DND-41 (cell line): Measurements from ENCODE around the gene TNKS2.

Source experiments
- ATAC-seq: fragments of 200-7000 bp; cut with Tn5 transposase; 3 replicates; pipeline ENCODE4 v1.9.1; 2021; ENCODE audit warnings: low read depth; ENCODE audit not compliant: insufficient read depth
- DNase-seq: peaks from one replicate; pipeline ENCODE4 v3.0.0-alpha.2; 2020
- H2AFZ ChIP-seq: 2 replicates; pipeline ENCODE4 v1.6.0; 2012; ENCODE audit warnings: low read depth, low read length
- H3K27ac ChIP-seq: 2 replicates; pipeline ENCODE4 v1.5.1; 2012; ENCODE audit warnings: low read length, inconsistent platforms
- H3K27me3 ChIP-seq: fragments of 200-600 bp; sonication (generic); 2 replicates; pipeline ENCODE4 v1.6.0; 2012; ENCODE audit warnings: low read length, mild to moderate bottlenecking, inconsistent platforms; ENCODE audit not compliant: insufficient read depth, poor library complexity
- H3K36me3 ChIP-seq: 2 replicates; pipeline ENCODE4 v1.5.1; 2012; ENCODE audit warnings: low read length, inconsistent platforms; ENCODE audit not compliant: insufficient read depth
- H3K4me1 ChIP-seq: 2 replicates; pipeline ENCODE4 v1.5.1; 2012; ENCODE audit warnings: mild to moderate bottlenecking, low read length; ENCODE audit not compliant: insufficient read depth
- H3K4me2 ChIP-seq: 2 replicates; pipeline ENCODE4 v1.6.0; 2012; ENCODE audit warnings: mild to moderate bottlenecking, moderate library complexity, low read length, inconsistent platforms; ENCODE audit not compliant: insufficient read depth
- H3K4me3 ChIP-seq, 2 experiments: fragments of 200-600 bp in 1 of 2; shearing (Covaris generic) in 1 of 2; 2 replicates each; pipeline ENCODE4 v1.5.1; 2012 to 2016; ENCODE audit warnings: inconsistent platforms in 2 of 2, low read length in 2 of 2, mild to moderate bottlenecking in 2 of 2, low read depth in 1 of 2, moderate library complexity in 1 of 2
- H3K79me2 ChIP-seq: 2 replicates; pipeline ENCODE4 v1.6.0; 2012; ENCODE audit warnings: low read length, inconsistent platforms; ENCODE audit not compliant: insufficient read depth
- H3K9ac ChIP-seq: 2 replicates; pipeline ENCODE4 v1.6.0; 2012; ENCODE audit warnings: low read depth, mild to moderate bottlenecking, inconsistent platforms, low read length, moderate library complexity
- H3K9me3 ChIP-seq: 2 replicates; pipeline ENCODE4 v1.5.1; 2012; ENCODE audit warnings: low read length, moderate library complexity, mild to moderate bottlenecking, inconsistent platforms; ENCODE audit not compliant: insufficient read depth, severe bottlenecking
- H4K20me1 ChIP-seq: 2 replicates; pipeline ENCODE4 v1.6.0; 2012; ENCODE audit warnings: low read length; ENCODE audit not compliant: insufficient read depth
- EZH2 ChIP-seq: IDR thresholded peaks from 3 replicates; pipeline ENCODE4 v1.6.1; 2012; ENCODE audit warnings: borderline replicate concordance, low read depth, mild to moderate bottlenecking, moderate library complexity, low read length, inconsistent platforms; ENCODE audit not compliant: severe bottlenecking
- TF ChIP-seq, protein P1 (sequence below): IDR thresholded peaks from 2 replicates; pipeline ENCODE4 v1.5.1; 2012; ENCODE audit warnings: borderline replicate concordance, low read length, moderate library complexity, mild to moderate bottlenecking; ENCODE audit not compliant: poor library complexity, severe bottlenecking; ENCODE audit errors: extremely low read depth

Gene TNKS2

DNA sequence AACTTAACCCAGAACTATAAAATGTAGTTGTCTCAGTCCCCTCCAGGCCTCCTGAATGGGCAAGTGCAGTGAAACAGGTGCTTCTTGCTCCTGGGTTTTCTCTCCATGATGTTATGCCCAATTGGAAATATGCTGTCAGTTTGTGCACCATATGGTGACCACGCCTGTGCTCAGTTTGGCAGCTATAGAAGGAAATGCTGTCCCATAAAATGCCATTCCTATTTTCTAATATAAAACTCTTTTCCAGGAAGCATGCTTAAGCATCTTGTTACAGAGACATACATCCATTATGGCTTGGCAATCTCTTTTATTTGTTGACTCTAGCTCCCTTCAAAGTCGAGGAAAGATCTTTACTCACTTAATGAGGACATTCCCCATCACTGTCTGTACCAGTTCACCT is 65.9 kb downstream of the TNKS2 start:
- DNase-seq: no peak
- H4K20me1 ChIP-seq: no peaks in the 10 kb centered on the region
- H3K79me2 ChIP-seq: no peaks in the 10 kb centered on the region
- H3K36me3 ChIP-seq: peaks cover 65% of the 10 kb centered on the region
- H3K4me2 ChIP-seq: no peak overlapping the region
- H3K27ac ChIP-seq: no peak overlapping the region
- H3K9me3 ChIP-seq: no peaks in the 10 kb centered on the region
- H3K27me3 ChIP-seq: no peaks in the 10 kb centered on the region
- no peaks in the 10 kb centered on the region for H3K4me1 ChIP-seq
- no peak overlapping the region for H3K9ac ChIP-seq
- no peak overlapping the region for H3K4me3 ChIP-seq
- no peak for ATAC-seq
- TF ChIP-seq, protein P1, sequence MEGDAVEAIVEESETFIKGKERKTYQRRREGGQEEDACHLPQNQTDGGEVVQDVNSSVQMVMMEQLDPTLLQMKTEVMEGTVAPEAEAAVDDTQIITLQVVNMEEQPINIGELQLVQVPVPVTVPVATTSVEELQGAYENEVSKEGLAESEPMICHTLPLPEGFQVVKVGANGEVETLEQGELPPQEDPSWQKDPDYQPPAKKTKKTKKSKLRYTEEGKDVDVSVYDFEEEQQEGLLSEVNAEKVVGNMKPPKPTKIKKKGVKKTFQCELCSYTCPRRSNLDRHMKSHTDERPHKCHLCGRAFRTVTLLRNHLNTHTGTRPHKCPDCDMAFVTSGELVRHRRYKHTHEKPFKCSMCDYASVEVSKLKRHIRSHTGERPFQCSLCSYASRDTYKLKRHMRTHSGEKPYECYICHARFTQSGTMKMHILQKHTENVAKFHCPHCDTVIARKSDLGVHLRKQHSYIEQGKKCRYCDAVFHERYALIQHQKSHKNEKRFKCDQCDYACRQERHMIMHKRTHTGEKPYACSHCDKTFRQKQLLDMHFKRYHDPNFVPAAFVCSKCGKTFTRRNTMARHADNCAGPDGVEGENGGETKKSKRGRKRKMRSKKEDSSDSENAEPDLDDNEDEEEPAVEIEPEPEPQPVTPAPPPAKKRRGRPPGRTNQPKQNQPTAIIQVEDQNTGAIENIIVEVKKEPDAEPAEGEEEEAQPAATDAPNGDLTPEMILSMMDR: no peak
- no peak for TF ChIP-seq EZH2
- H2AFZ ChIP-seq: no peak overlapping the region

DNA sequence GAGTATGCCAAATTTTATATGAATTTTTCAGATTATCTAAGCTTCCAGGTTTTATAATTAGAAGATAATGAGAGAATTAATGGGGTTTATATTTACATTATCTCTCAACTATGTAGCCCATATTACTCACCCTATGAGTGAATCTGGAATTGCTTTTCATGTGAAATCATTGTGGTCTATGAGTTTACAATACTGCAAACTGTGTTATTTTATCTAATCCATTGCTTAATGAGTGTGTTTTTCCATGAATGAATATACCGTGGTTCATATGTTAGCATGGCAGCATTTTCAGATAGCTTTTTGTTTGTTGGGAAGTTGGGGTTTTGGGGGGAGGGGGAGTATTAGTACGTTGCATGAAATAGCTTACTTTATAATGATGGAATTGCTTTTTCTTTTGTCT is 66.5 kb downstream of the TNKS2 start:
- no peaks in the 10 kb centered on the region for H3K27me3 ChIP-seq
- H3K4me2 ChIP-seq: no peak overlapping the region
- ATAC-seq (no peak), DNase-seq (no peak)
- H3K4me3 ChIP-seq: no peak overlapping the region
- H4K20me1 ChIP-seq: no peaks in the 10 kb centered on the region
- TF ChIP-seq, protein P1: no peak
- no peak for TF ChIP-seq EZH2
- H3K79me2 ChIP-seq: no peaks in the 10 kb centered on the region
- H3K9me3 ChIP-seq: no peaks in the 10 kb centered on the region
- no peaks in the 10 kb centered on the region for H3K4me1 ChIP-seq
- peaks cover 58% of the 10 kb centered on the region for H3K36me3 ChIP-seq
- H3K27ac ChIP-seq: no peak overlapping the region
- no peak overlapping the region for H3K9ac ChIP-seq
- H2AFZ ChIP-seq: no peak overlapping the region

DNA sequence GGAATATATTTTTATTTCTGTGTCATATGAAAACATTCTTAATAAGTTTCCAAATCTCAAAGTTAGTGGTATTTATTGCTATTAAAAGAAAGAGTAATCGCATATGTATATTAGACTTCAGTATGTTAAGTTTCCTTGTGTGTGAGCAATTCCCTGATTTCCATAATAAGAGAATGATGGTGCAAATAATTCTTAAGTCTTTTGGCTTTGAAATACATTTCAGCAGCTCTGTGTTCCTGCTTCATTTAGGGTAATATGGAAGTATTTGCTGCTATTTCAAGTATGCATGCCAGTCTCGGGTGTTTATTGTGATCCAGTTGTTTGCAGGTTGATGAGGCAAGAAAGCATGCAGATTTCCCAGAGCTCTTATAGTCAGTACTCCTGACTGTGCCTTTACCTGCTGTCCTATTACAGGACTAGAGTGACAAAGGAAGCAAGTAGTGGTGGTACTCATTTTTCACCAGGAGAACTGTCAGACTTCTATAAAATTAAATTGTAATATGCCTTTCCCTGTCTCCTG is 67.4 kb downstream of the TNKS2 start:
- no peak for TF ChIP-seq EZH2
- TF ChIP-seq, protein P1: no peak

DNA sequence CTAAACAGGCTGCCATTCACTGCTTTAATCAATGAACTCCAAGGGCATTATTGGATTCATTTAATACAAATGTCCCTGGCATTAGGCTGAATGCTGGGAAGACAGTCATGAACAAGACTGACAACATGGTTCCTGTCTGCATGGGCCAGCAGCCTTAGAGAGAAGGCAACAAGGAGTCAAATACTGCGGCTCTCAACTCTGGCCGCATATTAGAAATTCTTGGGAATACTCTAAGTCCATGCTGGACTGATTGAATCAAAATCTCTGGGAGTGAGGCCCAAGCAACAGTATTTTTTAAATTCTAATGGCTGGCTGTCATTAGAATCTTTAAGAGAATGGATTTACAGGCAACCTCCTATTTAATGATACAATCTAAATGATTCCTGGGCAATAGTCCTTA is 76.9 kb downstream of the TNKS2 start:
- no peaks in the 10 kb centered on the region for H4K20me1 ChIP-seq
- H3K79me2 ChIP-seq: no peaks in the 10 kb centered on the region
- H3K36me3 ChIP-seq: no peaks in the 10 kb centered on the region
- H3K27ac ChIP-seq: no peak overlapping the region
- H3K9me3 ChIP-seq: no peaks in the 10 kb centered on the region
- DNase-seq (no peak), ATAC-seq (no peak)
- H3K4me3 ChIP-seq: no peak overlapping the region
- no peak overlapping the region for H2AFZ ChIP-seq
- TF ChIP-seq, protein P1: no peak
- no peak for TF ChIP-seq EZH2
- no peak overlapping the region for H3K4me2 ChIP-seq
- H3K27me3 ChIP-seq: no peaks in the 10 kb centered on the region
- no peak overlapping the region for H3K9ac ChIP-seq
- no peaks in the 10 kb centered on the region for H3K4me1 ChIP-seq

More for the DNA sequence above, 67.4 kb downstream of the TNKS2 start:
- no peak for ATAC-seq
- H3K9ac ChIP-seq: no peak overlapping the region
- H3K4me1 ChIP-seq: no peaks in the 10 kb centered on the region
- H3K9me3 ChIP-seq: no peaks in the 10 kb centered on the region
- H2AFZ ChIP-seq: no peak overlapping the region
- no peak overlapping the region for H3K27ac ChIP-seq
- H3K36me3 ChIP-seq: peaks cover 49% of the 10 kb centered on the region
- H4K20me1 ChIP-seq: no peaks in the 10 kb centered on the region
- DNase-seq: no peak
- H3K27me3 ChIP-seq: no peaks in the 10 kb centered on the region
- no peaks in the 10 kb centered on the region for H3K79me2 ChIP-seq
- no peak overlapping the region for H3K4me2 ChIP-seq
- H3K4me3 ChIP-seq: no peak overlapping the region
